GM19395 (cell line): Measurements from ENCODE around the gene ASB2.

ENCODE experiments used
- ATAC-seq: cut with Tn5 transposase; IDR thresholded peaks from one replicate; pipeline ENCODE4 v1.9.1; 2021; ENCODE audit warnings: mild to moderate bottlenecking, moderate library complexity; ENCODE audit not compliant: unreplicated experiment

The ASB2 gene, protein sequence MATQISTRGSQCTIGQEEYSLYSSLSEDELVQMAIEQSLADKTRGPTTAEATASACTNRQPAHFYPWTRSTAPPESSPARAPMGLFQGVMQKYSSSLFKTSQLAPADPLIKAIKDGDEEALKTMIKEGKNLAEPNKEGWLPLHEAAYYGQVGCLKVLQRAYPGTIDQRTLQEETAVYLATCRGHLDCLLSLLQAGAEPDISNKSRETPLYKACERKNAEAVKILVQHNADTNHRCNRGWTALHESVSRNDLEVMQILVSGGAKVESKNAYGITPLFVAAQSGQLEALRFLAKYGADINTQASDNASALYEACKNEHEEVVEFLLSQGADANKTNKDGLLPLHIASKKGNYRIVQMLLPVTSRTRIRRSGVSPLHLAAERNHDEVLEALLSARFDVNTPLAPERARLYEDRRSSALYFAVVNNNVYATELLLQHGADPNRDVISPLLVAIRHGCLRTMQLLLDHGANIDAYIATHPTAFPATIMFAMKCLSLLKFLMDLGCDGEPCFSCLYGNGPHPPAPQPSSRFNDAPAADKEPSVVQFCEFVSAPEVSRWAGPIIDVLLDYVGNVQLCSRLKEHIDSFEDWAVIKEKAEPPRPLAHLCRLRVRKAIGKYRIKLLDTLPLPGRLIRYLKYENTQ

GRCh38 chr14:93976477-93977057, at the start of gene ASB2:
Gene ASB2 (minus strand): TSS chr14:93976570. CDS start chr14:93964539, 12,031 bp downstream.
- peak; percentile 22 for ATAC-seq

- no peak for ATAC-seq
Measured at GRCh38 chr14:94025720-94026119, 49.4 kb upstream of the ASB2 start.

- no peak for ATAC-seq
Measured at GRCh38 chr14:94024549-94024948, 48.2 kb upstream of the ASB2 start.

DNA sequence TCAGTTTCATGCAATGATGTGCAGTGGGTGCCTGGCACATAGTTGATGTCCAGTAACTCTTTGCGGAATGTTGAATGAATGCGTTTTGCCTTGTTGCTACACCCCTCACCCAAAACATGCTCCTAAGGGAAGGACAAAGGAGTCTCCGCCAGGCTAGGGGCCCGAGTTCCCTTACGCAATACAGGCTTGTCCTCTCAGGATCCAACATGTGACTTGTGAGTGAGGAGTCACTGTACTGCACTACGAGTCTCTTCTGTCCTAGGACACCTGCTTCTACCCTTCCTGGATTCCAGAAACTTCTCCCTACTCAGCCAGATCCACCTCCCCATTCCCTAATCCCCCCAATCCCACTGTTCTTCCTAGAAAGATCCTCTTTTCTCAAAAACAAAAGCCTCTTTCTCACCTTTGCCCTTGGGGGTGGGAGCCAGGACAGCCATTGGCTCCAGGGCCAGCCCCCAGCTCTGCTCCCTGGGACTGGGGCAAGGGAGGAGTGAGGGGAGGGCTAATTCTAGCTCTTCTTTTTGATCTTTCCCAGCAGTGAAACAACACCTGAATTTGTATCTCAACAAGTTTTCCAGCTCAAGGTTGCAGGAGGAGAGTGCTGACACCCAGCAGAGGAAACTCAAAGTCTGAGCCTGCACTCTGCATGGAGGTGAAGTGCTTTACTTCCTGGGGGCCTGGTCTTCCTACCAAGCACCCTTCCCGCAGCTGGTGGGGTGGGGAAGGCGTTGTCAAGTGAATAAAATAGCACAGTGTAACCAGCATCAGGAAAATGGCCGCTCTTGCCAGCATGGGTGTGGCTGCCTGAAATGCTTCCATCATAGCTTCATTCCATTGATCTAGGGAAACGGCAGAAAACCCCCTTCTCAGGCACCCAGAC, 46.4 kb upstream of the ASB2 start:
- ATAC-seq, result no peak

- no peak for ATAC-seq
Measured at GRCh38 chr14:94021416-94022157, 45.2 kb upstream of the ASB2 start.

GRCh38 chr14:94021001-94021400, 44.6 kb upstream of the ASB2 start:
- ATAC-seq, result no peak

GRCh38 chr14:94020267-94020666, 43.9 kb upstream of the ASB2 start:
- ATAC-seq, result no peak

- ATAC-seq, result no peak
Measured at GRCh38 chr14:94019329-94019728, 43.0 kb upstream of the ASB2 start.

DNA sequence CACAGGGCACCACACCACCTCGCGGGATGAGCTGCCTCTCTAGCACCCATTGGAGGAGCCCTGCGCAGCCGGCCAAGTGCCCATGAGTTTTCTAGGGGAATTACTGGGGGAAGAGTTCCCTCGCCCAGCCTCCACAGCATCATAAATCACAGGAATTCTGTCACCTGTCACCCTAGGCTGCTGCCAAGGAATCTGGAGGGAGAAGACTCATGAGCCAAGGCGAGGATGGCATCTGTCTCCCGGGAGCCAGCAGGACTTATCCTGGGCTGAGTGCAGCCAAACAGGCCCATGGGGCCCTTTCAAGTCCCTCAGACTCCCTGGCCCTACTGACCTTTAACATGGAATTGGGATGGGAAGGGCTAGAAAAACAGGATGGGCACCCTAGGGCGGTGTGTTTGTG, 41.9 kb upstream of the ASB2 start:
- ATAC-seq, result no peak

- ATAC-seq, result no peak
Measured at GRCh38 chr14:94016446-94016976, 40.1 kb upstream of the ASB2 start.

DNA sequence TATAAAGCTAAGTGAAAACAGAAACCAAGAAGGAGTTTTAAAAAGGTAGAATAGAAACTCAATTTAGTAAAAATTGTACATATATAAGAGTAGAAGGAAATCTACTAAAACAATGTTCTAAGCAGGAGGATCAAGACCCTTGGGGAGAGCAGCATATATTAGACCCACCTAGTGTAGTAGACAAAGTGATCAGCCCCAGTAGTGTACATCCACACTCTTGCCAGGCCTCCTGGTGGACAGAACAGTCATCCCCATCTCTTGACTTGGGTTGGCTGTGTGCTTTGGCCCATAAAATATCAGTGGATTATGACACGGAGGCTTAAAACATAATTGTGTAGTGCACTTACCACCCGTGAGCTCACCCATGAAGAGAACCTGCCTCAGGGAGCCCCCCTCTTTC, 38.9 kb upstream of the ASB2 start:
- no peak for ATAC-seq

GRCh38 chr14:94014382-94014781, 38.0 kb upstream of the ASB2 start:
- no peak for ATAC-seq

DNA sequence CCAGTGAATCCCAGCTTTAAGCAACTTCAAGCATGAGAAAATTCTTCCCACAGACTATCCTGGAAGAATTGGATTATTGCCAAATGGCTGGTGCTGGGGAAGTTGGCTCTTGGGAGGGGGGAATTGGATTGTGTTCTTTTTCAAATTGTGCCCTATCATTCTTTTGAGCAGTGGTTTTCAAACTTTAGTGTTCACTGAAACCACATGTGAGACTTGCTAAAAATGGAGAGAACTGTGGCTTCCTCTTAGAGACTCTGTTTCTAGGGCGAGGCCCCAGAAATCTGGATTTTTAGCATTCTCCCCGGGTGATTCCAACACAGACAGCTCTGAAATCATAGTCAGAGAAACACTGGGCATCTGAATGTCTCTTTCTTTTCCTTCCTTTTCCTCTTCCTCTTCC, 35.4 kb upstream of the ASB2 start:
- ATAC-seq, result peak; percentile 43

- ATAC-seq, result no peak
Measured at GRCh38 chr14:94010625-94011024, 34.3 kb upstream of the ASB2 start.

- ATAC-seq, result peak; percentile 59
Measured at GRCh38 chr14:94009767-94010166, 33.4 kb upstream of the ASB2 start.

DNA sequence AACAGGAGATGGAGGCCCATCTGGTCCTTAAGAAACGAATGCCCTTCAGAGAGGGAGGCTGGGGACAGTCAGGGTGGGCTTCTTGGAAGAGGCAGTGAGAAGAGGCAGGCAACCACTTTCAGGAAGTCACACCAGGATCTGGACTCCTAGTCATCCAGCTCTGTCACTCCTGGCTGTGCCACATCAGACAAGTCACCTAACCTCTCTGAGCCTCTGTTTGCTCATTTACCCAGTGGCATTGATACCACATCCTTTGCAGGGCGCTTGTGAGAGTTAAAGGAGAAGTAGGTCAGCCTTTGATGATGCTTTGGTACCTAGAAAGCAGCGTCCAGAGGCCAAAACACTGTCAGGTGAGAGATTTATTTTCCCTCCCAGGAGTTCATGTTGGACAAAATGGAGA, 31.9 kb upstream of the ASB2 start:
- no peak for ATAC-seq

GRCh38 chr14:94005324-94006073, 29.1 kb upstream of the ASB2 start:
- ATAC-seq, result no peak

GRCh38 chr14:94004015-94004414, 27.6 kb upstream of the ASB2 start:
- no peak for ATAC-seq

DNA sequence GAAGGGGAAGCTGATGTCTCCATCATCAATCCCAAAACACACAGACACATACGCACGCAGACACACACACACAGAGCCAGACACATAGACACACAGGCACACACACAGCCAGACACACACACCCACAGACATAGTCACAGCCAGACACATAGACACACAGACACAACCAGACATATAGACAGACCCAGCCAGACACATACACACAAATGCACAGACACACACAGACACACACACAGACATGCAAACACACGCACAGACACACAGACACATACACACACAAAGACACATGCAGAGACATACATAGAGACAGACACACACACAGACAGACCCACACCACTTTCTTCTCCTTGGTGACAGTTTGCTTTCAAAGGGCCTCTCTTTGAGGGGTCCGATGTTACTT, 27.0 kb upstream of the ASB2 start:
- no peak for ATAC-seq
